LNCAP (cell line): ENCODE data around the gene OTC.

Source experiments
- CTCF ChIP-seq: fragments of 450-650 bp; IDR thresholded peaks from 2 replicates; pipeline ENCODE4 v1.5.1; 2017; ENCODE audit warnings: mild to moderate bottlenecking

The OTC gene

GRCh38 chrX:38468563-38469157 lies 116.3 kb downstream of the OTC start:
- no peak for TF ChIP-seq CTCF
